HG02870 (cell line): ENCODE data around the gene CNGA3.
"Not testable (repeated sequence)": the region's sequence is repeated elsewhere in the genome, so short reads cannot be mapped to it uniquely, and the experiment has no call there.

ENCODE experiments used
- ATAC-seq: cut with Tn5 transposase; IDR thresholded peaks from one replicate; pipeline ENCODE4 v1.9.1; 2021; ENCODE audit warnings: mild to moderate bottlenecking, moderate library complexity; ENCODE audit not compliant: unreplicated experiment

CNGA3 gene

GRCh38 chr2:98395977-98396376 lies 49.7 kb downstream of the CNGA3 start:
- no peak for ATAC-seq

GRCh38 chr2:98396745-98397355 lies 50.6 kb downstream of the CNGA3 start:
- ATAC-seq = no peak

DNA sequence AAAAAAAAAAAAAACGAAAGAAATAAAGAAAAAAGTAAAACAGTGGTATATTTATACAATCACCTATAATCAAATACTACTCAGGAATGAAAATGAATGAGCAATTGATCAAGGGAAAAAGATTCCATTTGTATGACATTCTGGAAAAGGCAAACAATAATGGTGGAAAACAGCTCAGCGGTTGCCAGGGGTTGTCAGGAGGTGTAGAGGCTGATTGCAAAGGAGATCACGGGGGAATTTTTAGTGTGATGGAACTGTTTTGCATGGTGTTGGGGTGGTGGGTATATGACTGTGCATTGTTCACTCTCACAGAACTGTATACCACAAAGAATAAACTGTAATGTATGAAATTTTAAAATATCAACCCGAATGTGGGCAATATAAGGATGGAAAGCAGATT lies 52.9 kb downstream of the CNGA3 start:
- ATAC-seq = no peak

- no peak for ATAC-seq
These were observed 57.6 kb downstream of the CNGA3 start for GRCh38 chr2:98403878-98404277.

- ATAC-seq = no peak
These were observed 58.4 kb downstream of the CNGA3 start for GRCh38 chr2:98404556-98405250.

- ATAC-seq = no peak
These were observed 59.0 kb downstream of the CNGA3 start for GRCh38 chr2:98405301-98405700.

- no peak for ATAC-seq
These were observed 61.9 kb downstream of the CNGA3 start for GRCh38 chr2:98408155-98408554.

- no peak for ATAC-seq
These were observed 66.6 kb downstream of the CNGA3 start for GRCh38 chr2:98412751-98413458.

GRCh38 chr2:98414246-98414645 lies 68.0 kb downstream of the CNGA3 start:
- ATAC-seq = not testable (repeated sequence)

DNA sequence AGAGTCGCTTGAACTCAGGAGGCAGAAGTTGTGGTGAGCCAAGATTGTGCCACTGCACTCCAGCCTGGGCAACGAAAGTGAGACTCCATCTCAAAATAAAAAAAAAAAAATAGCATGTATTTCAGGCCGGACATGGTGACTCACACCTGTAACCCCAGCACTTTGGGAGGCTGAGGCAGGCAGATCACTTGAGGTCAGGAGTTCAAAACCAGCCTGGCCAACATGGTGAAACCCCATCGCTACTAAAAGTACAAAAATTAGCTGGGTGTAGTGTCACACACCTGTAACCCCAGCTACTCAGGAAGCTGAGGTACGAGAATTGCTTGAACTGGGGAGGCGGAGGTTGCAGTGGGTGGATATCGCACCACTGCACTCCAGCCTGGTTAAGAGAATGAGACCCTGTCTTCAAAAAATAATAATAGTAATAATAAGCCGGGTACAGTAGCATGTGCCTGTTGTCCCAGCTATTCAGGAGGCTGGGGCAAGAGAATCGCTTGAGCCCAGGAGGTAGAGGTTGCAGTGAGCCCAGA lies 69.5 kb downstream of the CNGA3 start:
- not testable (repeated sequence) for ATAC-seq

DNA sequence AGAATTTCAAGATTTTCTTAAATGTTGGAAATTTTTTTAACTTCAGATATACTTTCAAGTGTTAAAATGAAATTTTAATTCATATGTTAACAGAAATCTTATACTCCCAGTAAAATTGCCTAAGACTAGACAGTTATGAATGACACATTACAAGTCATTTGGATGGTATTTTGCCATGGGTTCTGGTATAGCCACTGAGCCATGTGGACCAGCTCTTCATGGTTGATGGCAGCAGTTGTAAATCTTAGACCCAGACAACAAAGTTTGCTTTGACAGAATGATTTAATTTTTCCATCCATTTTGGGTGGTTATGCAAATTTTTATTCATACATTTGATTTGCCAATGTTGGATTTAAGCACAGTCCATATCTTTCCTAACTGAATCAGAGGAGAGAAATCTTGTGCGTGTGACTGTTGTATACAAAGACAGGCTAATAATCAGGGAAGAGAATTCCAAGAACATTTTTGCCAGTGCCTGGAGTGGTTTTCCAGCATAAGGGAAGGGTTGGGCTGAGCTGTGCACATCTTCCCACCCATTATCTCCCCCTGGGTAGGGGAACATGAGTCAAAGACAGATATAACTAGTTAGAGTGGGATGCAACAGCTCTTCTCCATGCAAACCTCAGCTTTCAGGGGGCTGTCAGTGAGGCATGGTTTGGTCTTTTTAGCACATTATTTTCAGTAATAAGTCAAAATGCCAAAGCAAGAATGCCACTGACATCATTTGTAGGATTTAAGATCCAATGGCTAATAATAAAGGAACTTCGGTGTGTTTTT lies 70.3 kb downstream of the CNGA3 start:
- ATAC-seq = no peak

- ATAC-seq = no peak
These were observed 73.3 kb downstream of the CNGA3 start for GRCh38 chr2:98419544-98419943.

DNA sequence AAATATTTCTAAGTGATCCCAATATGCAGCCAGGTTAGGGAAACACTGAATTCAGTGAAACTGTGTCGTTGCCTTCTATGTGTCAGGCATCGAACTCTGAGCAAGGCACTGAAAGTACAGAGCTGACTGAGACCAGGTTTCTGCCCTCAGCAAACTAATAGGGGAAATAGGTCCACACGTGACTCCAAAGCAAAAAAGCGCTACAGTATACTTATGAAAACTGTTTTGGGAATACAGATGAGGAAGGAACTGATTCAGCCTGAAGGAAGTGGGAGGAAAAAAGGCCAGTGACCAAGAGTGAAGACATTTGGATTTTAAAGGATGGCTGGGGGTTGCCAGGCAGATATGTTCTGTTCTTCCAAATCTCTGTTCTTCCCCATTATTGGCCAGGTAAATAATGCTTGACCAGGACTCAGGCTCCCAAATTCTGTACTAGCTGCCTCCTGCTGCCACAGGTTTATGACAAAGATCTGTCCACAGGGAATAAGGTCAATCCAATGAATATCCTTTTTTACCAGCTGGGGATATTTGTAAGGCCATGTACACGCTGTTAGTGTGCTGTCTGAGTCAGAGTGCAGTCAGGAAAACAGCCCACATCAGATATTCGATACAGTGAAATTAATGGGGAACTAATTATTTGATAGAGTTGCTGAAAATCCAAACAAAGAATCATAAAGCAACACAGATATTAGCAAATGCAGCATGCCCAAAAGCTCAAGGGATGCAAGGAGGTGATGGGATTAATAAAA lies 73.9 kb downstream of the CNGA3 start:
- no peak for ATAC-seq

GRCh38 chr2:98422449-98422848 lies 76.2 kb downstream of the CNGA3 start:
- ATAC-seq = no peak

GRCh38 chr2:98426771-98427170 lies 80.5 kb downstream of the CNGA3 start:
- no peak for ATAC-seq

DNA sequence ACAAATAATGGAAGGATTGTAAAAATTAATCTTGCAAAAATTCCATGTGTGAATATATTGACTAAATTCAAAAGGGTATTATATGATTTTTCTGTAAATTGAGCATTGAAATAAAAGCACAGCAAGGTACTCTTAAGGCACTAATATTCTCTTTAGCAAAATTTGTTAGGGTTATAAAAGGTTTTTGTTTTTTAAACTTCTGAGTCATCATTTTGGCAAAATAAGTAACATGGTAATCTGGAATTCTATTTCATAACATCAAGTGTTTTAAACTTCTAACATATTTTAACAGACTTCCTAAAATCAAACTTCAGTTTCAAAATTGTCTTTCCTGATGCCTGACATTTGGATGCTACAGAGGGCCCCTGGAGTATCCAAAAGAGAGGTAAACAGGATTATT lies 85.9 kb downstream of the CNGA3 start:
- ATAC-seq = no peak

- ATAC-seq = no peak
These were observed 87.2 kb downstream of the CNGA3 start for GRCh38 chr2:98433363-98433964.

- no peak for ATAC-seq
These were observed 88.2 kb downstream of the CNGA3 start for GRCh38 chr2:98434492-98434891.

DNA sequence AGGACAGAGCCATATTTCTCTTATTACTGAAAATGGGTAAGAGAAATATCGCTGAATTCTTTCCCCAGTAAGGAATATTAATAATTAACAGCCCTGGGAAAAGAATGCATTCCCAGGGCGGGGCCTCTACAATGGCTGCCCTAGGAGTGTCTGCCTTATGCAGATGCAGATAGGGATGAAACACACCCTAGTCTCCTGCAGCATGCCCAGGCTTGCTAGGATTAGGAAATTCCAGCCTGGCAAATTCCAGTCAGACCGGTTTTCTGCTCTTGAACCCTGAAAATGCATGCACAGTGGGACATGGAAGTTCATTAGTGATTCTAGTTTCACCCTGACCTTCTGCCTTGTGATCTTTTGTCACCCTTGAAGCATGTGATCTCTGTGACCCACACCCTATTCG lies 89.4 kb downstream of the CNGA3 start:
- ATAC-seq = not testable (repeated sequence)

DNA sequence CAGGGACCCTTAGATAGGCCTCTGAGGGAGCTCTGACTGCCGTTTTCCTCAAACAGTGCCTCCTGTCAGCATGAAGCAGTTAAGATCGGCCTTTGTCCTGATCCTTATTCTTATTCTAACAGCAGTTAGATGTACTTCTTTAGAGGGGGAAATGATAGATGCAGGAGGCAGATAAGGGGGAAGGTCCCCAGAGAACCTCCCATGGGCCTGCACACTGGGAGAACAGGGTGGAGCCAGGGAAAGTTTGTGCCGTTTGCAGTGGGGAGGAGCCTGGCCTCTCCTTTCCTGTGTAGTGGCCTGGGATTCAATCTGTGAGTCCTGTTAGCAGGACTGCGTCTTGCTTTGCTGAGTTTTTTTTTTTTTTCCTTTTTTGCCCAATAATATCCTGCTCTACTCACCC lies 90.5 kb downstream of the CNGA3 start:
- no peak for ATAC-seq
